ENCODE measurements around the gene ADCY10.

- TF ChIP-seq CTCF (conservative IDR thresholded peaks at IDR 0.05 in 1 of 2, IDR thresholded peaks at IDR 0.05 in 1 of 2; ENCODE audit: low read depth in 1 of 2, low read length in 2 of 2) (no peak), EZH2 (IDR thresholded peaks at IDR 0.05; ENCODE audit: low read length, missing control alignments) (no peak)
Observed at GRCh38 chr1:167841530-167841929, 72.4 kb downstream of the ADCY10 start.

Data from fibroblast of lung (primary cell).